ENCODE data around the gene SLC6A16.

Gene SLC6A16

GRCh38 chr19:49264258-49264657 is 60.7 kb downstream of the SLC6A16 start:
- H3K4me3 ChIP-seq (replicated peaks; ENCODE audit: low read depth, low read length): no peak overlapping the region
- no peak for TF ChIP-seq CTCF (IDR thresholded peaks at IDR 0.05; ENCODE audit: low read depth, low read length, missing control alignments)
- DNase-seq (ENCODE audit: extremely low read depth, low read depth): no peak

- no peak overlapping the region for H3K4me3 ChIP-seq (replicated peaks; ENCODE audit: low read depth, low read length)
- TF ChIP-seq CTCF (IDR thresholded peaks at IDR 0.05; ENCODE audit: low read depth, low read length, missing control alignments): no peak
- DNase-seq (ENCODE audit: extremely low read depth, low read depth): no peak
Measured at GRCh38 chr19:49261602-49262001, 63.4 kb downstream of the SLC6A16 start.

GRCh38 chr19:49256691-49257090 is 68.3 kb downstream of the SLC6A16 start:
- H3K4me3 ChIP-seq (replicated peaks; ENCODE audit: low read depth, low read length): no peak overlapping the region
- no peak for DNase-seq (ENCODE audit: extremely low read depth, low read depth)
- no peak for TF ChIP-seq CTCF (IDR thresholded peaks at IDR 0.05; ENCODE audit: low read depth, low read length, missing control alignments)

- no peak for TF ChIP-seq CTCF (IDR thresholded peaks at IDR 0.05; ENCODE audit: low read depth, low read length, missing control alignments)
- H3K4me3 ChIP-seq (replicated peaks; ENCODE audit: low read depth, low read length): no peak overlapping the region
- no peak for DNase-seq (ENCODE audit: extremely low read depth, low read depth)
Measured at GRCh38 chr19:49255674-49256073, 69.3 kb downstream of the SLC6A16 start.

- no peak overlapping the region for H3K4me3 ChIP-seq (replicated peaks; ENCODE audit: low read depth, low read length)
- no peak for DNase-seq (ENCODE audit: extremely low read depth, low read depth)
Measured at GRCh38 chr19:49249933-49250332, 75.1 kb downstream of the SLC6A16 start.

GRCh38 chr19:49247676-49248075 is 77.3 kb downstream of the SLC6A16 start:
- TF ChIP-seq CTCF (IDR thresholded peaks at IDR 0.05; ENCODE audit: low read depth, low read length, missing control alignments): no peak
- no peak for DNase-seq (ENCODE audit: extremely low read depth, low read depth)

More at GRCh38 chr19:49249933-49250332, 75.1 kb downstream of the SLC6A16 start:
- TF ChIP-seq CTCF (IDR thresholded peaks at IDR 0.05; ENCODE audit: low read depth, low read length, missing control alignments): no peak

GRCh38 chr19:49244256-49244655 is 80.7 kb downstream of the SLC6A16 start:
- no peak for TF ChIP-seq CTCF (IDR thresholded peaks at IDR 0.05; ENCODE audit: low read depth, low read length, missing control alignments)
- no peak for DNase-seq (ENCODE audit: extremely low read depth, low read depth)
- no peak overlapping the region for H3K4me3 ChIP-seq (replicated peaks; ENCODE audit: low read depth, low read length)

More at GRCh38 chr19:49247676-49248075, 77.3 kb downstream of the SLC6A16 start:
- no peak overlapping the region for H3K4me3 ChIP-seq (replicated peaks; ENCODE audit: low read depth, low read length)

Data from HFF-Myc (cell line).